Activated T-helper 1 cell treated with Interleukin-2 at 50 U/mL for 16 hours (primary cell): Measurements from ENCODE around the gene TOMM40.

Source experiments
- DNase-seq: peaks from one replicate; pipeline ENCODE4 v3.0.0-alpha.2; 2020; ENCODE audit warnings: low read depth

TOMM40 gene

DNA sequence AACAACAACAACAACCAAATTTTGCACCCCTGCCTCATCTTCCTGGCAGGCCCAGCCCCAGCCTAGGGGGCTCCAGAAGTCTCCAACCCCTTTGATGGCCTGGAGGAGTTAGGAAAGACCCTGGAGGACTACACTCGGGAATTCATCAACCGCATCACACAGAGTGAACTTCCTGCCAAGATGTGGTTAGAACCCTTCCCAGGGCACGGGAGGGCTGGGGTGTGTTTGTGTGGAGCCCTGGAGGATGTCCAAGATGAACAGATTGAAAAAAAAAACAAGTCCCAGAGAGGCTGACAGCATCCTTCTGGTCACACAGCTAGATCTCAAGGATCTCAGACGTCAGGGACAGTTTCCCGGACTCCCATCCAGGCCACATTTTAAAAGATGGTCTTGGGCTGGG lies 36.7 kb downstream of the TOMM40 start:
- DNase-seq, result no peak

DNA sequence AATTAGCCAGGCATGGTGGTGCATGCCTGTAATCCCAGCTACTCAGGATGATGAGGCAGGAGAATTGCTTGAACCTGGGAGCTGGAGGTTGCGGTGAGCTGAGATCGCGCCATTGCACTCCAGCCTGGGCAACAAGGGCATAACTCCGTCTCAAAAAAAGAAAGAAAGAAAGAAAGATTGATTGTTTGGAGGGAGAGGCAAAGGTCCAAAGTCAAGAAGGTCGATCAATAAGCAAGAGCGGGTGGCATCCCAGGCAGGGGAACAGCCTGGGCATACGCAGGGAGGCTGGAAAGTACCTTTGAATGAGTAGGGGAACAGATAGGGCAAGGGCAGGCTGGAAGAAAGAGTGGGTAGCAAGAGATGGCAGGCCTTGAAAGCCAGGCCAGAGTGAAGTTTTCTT lies 39.0 kb downstream of the TOMM40 start:
- no peak for DNase-seq

DNA sequence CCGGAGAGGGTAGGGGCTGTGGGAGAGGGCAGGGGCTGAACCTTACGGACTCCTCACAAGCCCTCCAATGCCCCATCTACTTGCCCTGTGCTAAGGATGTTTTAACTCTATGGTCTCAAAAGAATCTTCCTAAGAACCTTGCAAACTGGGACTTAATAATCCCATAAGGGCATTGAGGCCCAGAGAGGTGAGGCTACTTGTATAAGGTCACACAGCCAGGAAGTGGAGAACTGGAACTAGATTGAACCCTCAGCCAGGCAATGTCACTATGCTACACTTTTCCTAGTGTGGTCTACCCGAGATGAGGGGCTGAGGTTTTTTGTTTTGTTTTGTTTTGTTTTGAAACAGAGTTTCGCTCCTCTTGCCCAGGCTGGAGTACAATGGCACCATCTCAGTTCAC lies 40.5 kb downstream of the TOMM40 start:
- DNase-seq, result no peak

DNA sequence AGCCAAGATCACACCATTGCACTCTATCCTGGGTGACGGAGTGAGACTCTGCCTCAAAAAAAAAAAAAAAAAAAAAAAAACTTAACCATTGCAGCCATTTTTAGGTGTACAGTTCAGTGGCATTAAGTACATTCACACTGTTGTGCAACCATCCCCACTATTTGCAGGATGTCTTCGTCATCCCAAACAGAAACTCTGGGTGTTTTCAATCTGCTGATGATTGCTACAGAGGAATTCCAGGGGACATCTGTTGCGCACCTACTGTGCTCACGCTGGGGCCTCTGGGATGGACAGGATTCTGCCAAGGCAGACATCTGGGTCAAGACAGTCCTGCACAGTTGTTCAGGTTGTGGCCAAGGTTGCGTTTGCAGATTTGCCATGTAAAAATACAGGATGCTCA lies 48.6 kb downstream of the TOMM40 start:
- no peak for DNase-seq

GRCh38 chr19:44942067-44942571 lies 51.1 kb downstream of the TOMM40 start, which contains the start of gene APOC4:
Gene APOC4, plus strand, starts transcription at chr19:44942237. Its CDS starts 41 bp downstream, at chr19:44942278.
- no peak for DNase-seq

GRCh38 chr19:44943801-44944249 lies 52.8 kb downstream of the TOMM40 start:
- no peak for DNase-seq

DNA sequence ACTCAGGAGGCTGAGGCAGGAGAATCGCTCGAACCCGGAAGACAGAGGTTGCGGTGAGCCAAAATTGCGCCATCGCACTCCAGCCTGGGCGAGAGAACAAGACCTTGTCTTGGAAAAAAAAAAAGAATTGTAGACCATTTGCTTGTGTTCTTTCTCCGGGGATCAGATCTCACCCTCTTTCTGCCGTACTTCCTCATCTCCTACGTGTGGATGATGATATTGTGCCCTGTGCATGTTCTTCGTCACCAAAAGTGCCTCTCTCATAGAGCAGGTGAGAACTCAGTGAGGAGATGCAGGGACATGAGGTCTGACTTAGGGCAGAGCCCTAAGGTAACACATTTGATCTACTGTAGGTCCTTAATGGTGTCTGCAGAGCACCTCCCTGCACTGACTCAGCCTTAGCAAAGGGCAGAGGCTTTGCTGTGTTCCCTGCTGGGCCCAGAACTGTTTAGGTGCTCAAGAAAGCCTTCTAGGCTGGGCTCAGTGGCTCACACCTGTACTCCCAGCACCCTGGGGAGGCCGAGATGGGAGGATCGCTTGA lies 56.1 kb downstream of the TOMM40 start:
- DNase-seq, result no peak

- DNase-seq, result no peak
These were observed 57.2 kb downstream of the TOMM40 start for GRCh38 chr19:44948237-44948636.

DNA sequence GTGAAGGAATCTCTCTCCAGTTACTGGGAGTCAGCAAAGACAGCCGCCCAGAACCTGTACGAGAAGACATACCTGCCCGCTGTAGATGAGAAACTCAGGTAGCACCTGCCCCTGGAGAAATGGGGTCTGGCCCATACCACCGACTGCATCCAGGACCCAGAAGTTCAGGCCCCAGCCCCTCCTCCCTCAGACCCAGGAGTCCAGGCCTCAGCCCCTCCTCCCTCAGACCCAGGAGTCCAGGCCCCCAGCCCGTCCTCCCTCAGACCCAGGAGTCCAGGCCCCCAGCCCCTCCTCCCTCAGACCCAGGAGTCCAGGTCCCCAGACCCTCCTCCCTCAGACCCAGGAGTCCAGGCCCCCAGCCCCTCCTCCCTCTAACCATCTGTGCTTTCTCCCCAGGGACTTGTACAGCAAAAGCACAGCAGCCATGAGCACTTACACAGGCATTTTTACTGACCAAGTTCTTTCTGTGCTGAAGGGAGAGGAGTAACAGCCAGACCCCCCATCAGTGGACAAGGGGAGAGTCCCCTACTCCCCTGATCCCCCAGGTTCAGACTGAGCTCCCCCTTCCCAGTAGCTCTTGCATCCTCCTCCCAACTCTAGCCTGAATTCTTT lies 57.8 kb downstream of the TOMM40 start:
- no peak for DNase-seq

DNA sequence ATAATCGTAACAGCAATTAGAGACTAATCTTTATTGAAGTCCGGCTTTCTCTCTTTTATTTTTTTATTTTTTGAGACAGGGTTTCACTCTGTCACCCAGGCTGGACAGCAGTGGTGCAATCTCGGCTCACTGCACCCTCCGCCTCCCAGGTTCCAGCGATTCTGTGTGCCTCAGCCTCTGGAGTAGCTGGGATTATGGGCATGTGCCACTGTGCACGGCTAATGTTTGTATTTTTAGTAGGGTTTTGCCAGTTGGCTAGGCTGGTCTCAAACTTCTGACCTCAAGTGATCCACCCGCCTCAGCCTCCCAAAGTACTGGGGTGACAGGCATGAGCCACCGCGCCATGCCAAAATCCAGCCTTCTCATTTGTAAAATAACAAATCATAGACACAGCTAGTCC lies 58.5 kb downstream of the TOMM40 start:
- DNase-seq, result no peak

GRCh38 chr19:44951179-44952159 lies 60.4 kb downstream of the TOMM40 start:
- DNase-seq, result peak; percentile 15
